H1 (cell line): ENCODE measurements around the gene NDRG4. TPM values are rescaled to one million over a fixed set of nuclear protein-coding genes. Genes with fewer than 3 reads are reported as not detected.

Experiments
- CTCF ChIA-PET: fragments of 300-600 bp; sonication (Branson Sonifier 250); formaldehyde crosslinking; loops from one replicate; lab custom pipeline; 2021; ENCODE audit not compliant: partially characterized antibody; lab: Charles Lee
- POLR2A ChIA-PET: fragments of 300-600 bp; sonication (Branson Sonifier 250); formaldehyde crosslinking; loops from one replicate; lab custom pipeline; 2021; ENCODE audit warnings: inconsistent platforms; ENCODE audit not compliant: partially characterized antibody; lab: Charles Lee
- DNase-seq, 2 experiments: peaks; one replicate each; pipeline versions ENCODE4 v3.0.0 to v3.0.0-alpha.2; 2010 to 2022; ENCODE audit warnings: low spot score in 2 of 2, low read depth in 1 of 2, mixed read lengths in 1 of 2
- FAIRE-seq: peaks from 2 replicates; lab custom pipeline; 2011; peaks lifted over from hg19 to GRCh38; lab: Jason Lieb, UNC
- H2AFZ ChIP-seq: 2 replicates; pipeline ENCODE4 v1.8.1; 2012; ENCODE audit warnings: low read length, inconsistent platforms
- H2AK5ac ChIP-seq: 2 replicates; pipeline ENCODE4 v1.6.1; 2013; ENCODE audit warnings: low read depth, low read length
- H2BK120ac ChIP-seq: replicated peaks from 2 replicates; pipeline ENCODE3; 2013; ENCODE audit warnings: low read depth, low read length, inconsistent platforms
- H2BK12ac ChIP-seq: 2 replicates; pipeline ENCODE4 v1.6.1; 2013; ENCODE audit warnings: low read depth, low read length
- H2BK15ac ChIP-seq: 2 replicates; pipeline ENCODE4 v1.6.1; 2013; ENCODE audit warnings: low read length
- H2BK20ac ChIP-seq: 2 replicates; pipeline ENCODE4 v1.6.1; 2013; ENCODE audit warnings: low read length
- H2BK5ac ChIP-seq: 2 replicates; pipeline ENCODE4 v1.6.1; 2013; ENCODE audit warnings: low read depth, low read length
- H3K14ac ChIP-seq: 2 replicates; pipeline ENCODE4 v1.6.1; 2013; ENCODE audit warnings: inconsistent platforms; ENCODE audit not compliant: insufficient read length
- H3K18ac ChIP-seq: 2 replicates; pipeline ENCODE4 v1.6.1; 2013; ENCODE audit warnings: low read length; ENCODE audit errors: extremely low read depth
- H3K23ac ChIP-seq: 2 replicates; pipeline ENCODE4 v1.6.1; 2013; ENCODE audit warnings: inconsistent platforms; ENCODE audit not compliant: insufficient read length
- H3K23me2 ChIP-seq: 2 replicates; pipeline ENCODE4 v1.6.1; 2013; ENCODE audit warnings: low read depth, low read length
- H3K27ac ChIP-seq: 2 replicates; pipeline ENCODE4 v1.6.1; 2011; ENCODE audit warnings: low read depth, low read length, inconsistent platforms
- H3K27me3 ChIP-seq, 4 experiments: replicated peaks in 1 of 4; 1 replicate in 1 of 4; 2 replicates in 3 of 4; pipeline versions ENCODE4 v1.6.1 to v1.8.1; 2011 to 2013; ENCODE audit warnings: low read length in 3 of 4, mild to moderate bottlenecking in 3 of 4, inconsistent platforms in 2 of 4, mixed read lengths in 2 of 4, moderate library complexity in 1 of 4; ENCODE audit not compliant: control insufficient read depth in 3 of 4, insufficient read depth in 3 of 4; ENCODE audit errors: extremely low read depth in 1 of 4
- H3K36me3 ChIP-seq, 4 experiments: 2 replicates each; pipeline versions ENCODE4 v1.6.1 to v1.8.1; 2011 to 2013; ENCODE audit warnings: mild to moderate bottlenecking in 4 of 4, low read length in 3 of 4, moderate library complexity in 2 of 4, control low read depth in 1 of 4, inconsistent platforms in 1 of 4; ENCODE audit not compliant: insufficient read depth in 4 of 4, control insufficient read depth in 2 of 4
- H3K4ac ChIP-seq: replicated peaks from 2 replicates; pipeline ENCODE3; 2013; ENCODE audit warnings: low read length, low read depth, mixed read lengths, inconsistent platforms; ENCODE audit not compliant: insufficient read length
- H3K4me1 ChIP-seq, 4 experiments: replicated peaks in 1 of 4; 1 replicate in 1 of 4; 2 replicates in 3 of 4; pipeline versions ENCODE4 v1.6.1 to v1.8.1; 2011 to 2013; ENCODE audit warnings: low read length in 3 of 4, inconsistent platforms in 2 of 4, mixed read lengths in 1 of 4; ENCODE audit not compliant: insufficient read depth in 4 of 4, control insufficient read depth in 3 of 4
- H3K4me2 ChIP-seq, 2 experiments: 2 replicates each; pipeline versions ENCODE4 v1.6.1 to v1.8.1; 2011 to 2013; ENCODE audit warnings: low read depth in 2 of 2, low read length in 2 of 2, control low read depth in 1 of 2, inconsistent platforms in 1 of 2, mild to moderate bottlenecking in 1 of 2; ENCODE audit not compliant: insufficient read depth in 1 of 2
- H3K4me3 ChIP-seq, 4 experiments: fragments of 200-600, 300-600 bp in 1 of 4; sonication (generic), shearing (Covaris generic), sonication (Bioruptor Twin) in 1 of 4; 2 replicates each; pipeline versions ENCODE4 v1.5.1 to v1.8.1; 2011 to 2016; ENCODE audit warnings: low read length in 4 of 4, low read depth in 3 of 4, control low read depth in 2 of 4, inconsistent platforms in 2 of 4, mild to moderate bottlenecking in 2 of 4, mixed read lengths in 1 of 4, moderate library complexity in 1 of 4; ENCODE audit not compliant: insufficient read depth in 2 of 4; ENCODE audit errors: extremely low read depth in 1 of 4
- H3K56ac ChIP-seq: replicated peaks from 2 replicates; pipeline ENCODE3; 2013; ENCODE audit warnings: low read depth, mild to moderate bottlenecking, mixed read lengths, low read length, inconsistent platforms; ENCODE audit not compliant: insufficient read length
- H3K79me1 ChIP-seq: 2 replicates; pipeline ENCODE4 v1.6.1; 2013; ENCODE audit warnings: low read depth, low read length, control low read depth
- H3K79me2 ChIP-seq, 2 experiments: 2 replicates each; pipeline versions ENCODE4 v1.6.1 to v1.8.1; 2012 to 2013; ENCODE audit warnings: low read length in 2 of 2, mild to moderate bottlenecking in 2 of 2, inconsistent platforms in 1 of 2; ENCODE audit not compliant: insufficient read depth in 2 of 2, control insufficient read depth in 1 of 2
- H3K9ac ChIP-seq, 4 experiments: replicated peaks in 1 of 4; 1 replicate in 1 of 4; 2 replicates in 3 of 4; pipeline versions ENCODE4 v1.6.1 to v1.8.1; 2011 to 2013; ENCODE audit warnings: low read depth in 3 of 4, low read length in 3 of 4, control low read depth in 2 of 4, mild to moderate bottlenecking in 2 of 4, moderate library complexity in 2 of 4, inconsistent platforms in 1 of 4; ENCODE audit errors: extremely low read depth in 1 of 4
- H3K9me3 ChIP-seq, 2 experiments: 2 replicates each; pipeline versions ENCODE4 v1.6.1 to v1.8.1; 2012 to 2013; ENCODE audit warnings: mild to moderate bottlenecking in 2 of 2, moderate library complexity in 2 of 2, control low read depth in 1 of 2, inconsistent platforms in 1 of 2, low read depth in 1 of 2, low read length in 1 of 2, mixed read lengths in 1 of 2; ENCODE audit not compliant: insufficient read depth in 2 of 2
- H4K20me1 ChIP-seq, 2 experiments: replicated peaks in 1 of 2; 2 replicates each; pipeline versions ENCODE3 to v1.8.1; 2011 to 2013; ENCODE audit warnings: inconsistent platforms in 2 of 2, low read length in 2 of 2, mild to moderate bottlenecking in 1 of 2; ENCODE audit not compliant: insufficient read depth in 2 of 2, control insufficient read depth in 1 of 2
- H4K5ac ChIP-seq: 2 replicates; pipeline ENCODE4 v1.6.1; 2013; ENCODE audit warnings: low read length, low read depth, mixed read lengths, inconsistent platforms; ENCODE audit not compliant: insufficient read length
- H4K8ac ChIP-seq: 2 replicates; pipeline ENCODE4 v1.8.0; 2013; ENCODE audit warnings: mild to moderate bottlenecking, moderate library complexity, low read length, inconsistent platforms; ENCODE audit not compliant: insufficient read depth; ENCODE audit errors: extremely low read depth
- H4K91ac ChIP-seq: replicated peaks from 2 replicates; pipeline ENCODE3; 2013; ENCODE audit warnings: low read length, mixed read lengths, inconsistent platforms; ENCODE audit not compliant: insufficient read length
- CHD2 ChIP-seq: IDR thresholded peaks from 2 replicates; pipeline ENCODE4 v1.6.1; 2012; ENCODE audit warnings: low read length, improper control_type of control experiment
- JUND ChIP-seq: IDR thresholded peaks from 2 replicates; pipeline ENCODE4 v1.6.1; 2011; ENCODE audit warnings: mild to moderate bottlenecking, improper control_type of control experiment, low read length
- POLR2AphosphoS5 ChIP-seq: IDR thresholded peaks from 2 replicates; pipeline ENCODE4 v1.6.1; 2011; ENCODE audit warnings: low read depth, low read length
- WGBS, 2 experiments: shearing (Covaris generic) in 1 of 2; methylation state at CpG; one replicate each; pipeline versions ENCODE4 v1.1.6 to v1.1.7; 2013 to 2015; ENCODE audit warnings: low lambda C conversion rate in 2 of 2, mixed read lengths in 2 of 2, inconsistent platforms in 1 of 2, low coverage in 1 of 2, missing lambda C conversion rate in 1 of 2; ENCODE audit not compliant: insufficient replicate concordance in 2 of 2, insufficient coverage in 1 of 2, insufficient read length in 1 of 2; ENCODE audit errors: extremely low coverage in 1 of 2, missing lambda C conversion rate in 1 of 2; 5-methylcytosine and 5-hydroxymethylcytosine counted together
- polyA plus RNA-seq, 7 experiments: library from polyadenylated mRNA; depleted of rRNA in 3 of 7; stranded (reverse) in 5 of 7; unstranded in 2 of 7; fragments of >200 nt in 5 of 7; fragments of 200-250 nt in 2 of 7; gene quantifications; 1 replicate in 5 of 7; 2 replicates in 1 of 7; 4 replicates in 1 of 7; pipeline versions ENCODE4 v1.2.1 to v1.2.3, GENCODE V29; 2011 to 2013; ENCODE audit warnings: missing spikeins in 2 of 7, mixed read lengths in 2 of 7
- total RNA-seq: library from RNA; stranded (reverse); fragmentation: NEBNext Ultra II Directional; extraction: Animal tissue kit (Norgen Biotek cat#: 25700); gene quantifications from 2 replicates; pipeline ENCODE4 v1.2.1, GENCODE V29; 2021
- TF ChIP-seq, protein P1 (sequence below): IDR thresholded peaks from 2 replicates; pipeline ENCODE4 v1.6.1; 2012; ENCODE audit warnings: low read length, inconsistent platforms

Gene NDRG4
- total and polyA plus RNA-seq, 2 of the 8 experiments (the other 6 are each of a cell fraction or from before 2014, with no cell fraction given), result 20.8 to 30.9 TPM

DNA sequence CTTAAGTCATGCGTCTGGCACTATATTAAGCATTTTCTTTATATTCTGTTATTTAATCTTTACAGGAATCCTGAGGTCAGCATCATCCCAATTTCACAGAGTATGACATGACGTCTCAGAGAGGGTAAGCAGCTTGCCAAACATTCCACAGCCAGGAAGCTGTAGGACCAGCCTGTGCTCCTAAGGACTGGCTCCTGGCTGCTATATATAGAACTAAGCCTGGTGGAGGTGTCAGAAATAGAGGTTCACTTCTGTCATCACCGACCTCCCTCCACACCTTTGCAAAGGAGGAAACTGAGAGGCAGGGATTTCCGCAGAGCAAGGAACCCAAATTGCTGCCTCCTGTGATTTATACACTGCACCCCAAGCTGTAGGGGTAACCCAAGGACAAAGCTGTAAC lies 37.9 kb upstream of the NDRG4 start:
- Histone ChIP-seq H2AK5ac (no peak overlapping the region), H3K9ac (no peak overlapping the region), H2BK12ac (no peak overlapping the region), H4K91ac (no peak overlapping the region), H3K56ac (no peak overlapping the region), H3K4me3 (no peak overlapping the region), H3K9me3 (no peaks in the 10 kb centered on the region), H3K27ac (no peak overlapping the region), H2BK20ac (no peak overlapping the region), H4K5ac (no peak overlapping the region), H4K8ac (no peak overlapping the region), H2AFZ (no peak overlapping the region), H3K4ac (no peak overlapping the region), H4K20me1 (no peaks in the 10 kb centered on the region), H3K4me2 (peak overlapping the region in 1 of 2 experiments; percentile 90; a peak in 1 of 4 replicates), H2BK15ac (no peak overlapping the region), H3K79me2 (no peaks in the 10 kb centered on the region), H3K14ac (no peak overlapping the region), H3K18ac (no peak overlapping the region), H3K27me3 (peaks cover 27 to 52% (median 47%) of the 10 kb centered on the region in 4 experiments), H3K4me1 (peaks cover 0 to 19% (median 7%) of the 10 kb centered on the region in 4 experiments; a peak in 6 of 7 replicates), H3K36me3 (peaks cover 0 to 3% (median 0%) of the 10 kb centered on the region in 4 experiments; a peak in 1 of 8 replicates), H2BK5ac (no peak overlapping the region), H2BK120ac (no peak overlapping the region), H3K79me1 (no peaks in the 10 kb centered on the region), H3K23ac (no peak overlapping the region), H3K23me2 (peaks cover 20% of the 10 kb centered on the region)
- TF ChIP-seq, protein P1, sequence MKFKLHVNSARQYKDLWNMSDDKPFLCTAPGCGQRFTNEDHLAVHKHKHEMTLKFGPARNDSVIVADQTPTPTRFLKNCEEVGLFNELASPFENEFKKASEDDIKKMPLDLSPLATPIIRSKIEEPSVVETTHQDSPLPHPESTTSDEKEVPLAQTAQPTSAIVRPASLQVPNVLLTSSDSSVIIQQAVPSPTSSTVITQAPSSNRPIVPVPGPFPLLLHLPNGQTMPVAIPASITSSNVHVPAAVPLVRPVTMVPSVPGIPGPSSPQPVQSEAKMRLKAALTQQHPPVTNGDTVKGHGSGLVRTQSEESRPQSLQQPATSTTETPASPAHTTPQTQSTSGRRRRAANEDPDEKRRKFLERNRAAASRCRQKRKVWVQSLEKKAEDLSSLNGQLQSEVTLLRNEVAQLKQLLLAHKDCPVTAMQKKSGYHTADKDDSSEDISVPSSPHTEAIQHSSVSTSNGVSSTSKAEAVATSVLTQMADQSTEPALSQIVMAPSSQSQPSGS, result no peak
- TF ChIP-seq JUND (no peak), POLR2AphosphoS5 (no peak), CHD2 (no peak)
- FAIRE-seq, result no peak
- CTCF ChIA-PET, result interaction anchor here (0.5 to 2.7 kb wide), 8 partner anchors 10 to 308 kb away, joined by 3 to 15 read pairs (median 4); no protein-coding TSS in a partner anchor
- 77% methylated on average over 4 of the region's 4 CpGs; no CpG with 5 or more reads in 1 of the 2 experiments for WGBS, 2 experiments
- DNase-seq, result no peak
- POLR2A ChIA-PET, result interaction anchor here (1.7 kb wide), 1 partner anchor 69 kb away, joined by 4 read pairs; the partner anchor contains the start of gene GINS3
